HepG2 (cell line): ENCODE data around the gene SPAG9. TPM values are rescaled to one million over a fixed set of nuclear protein-coding genes. Genes with fewer than 3 reads are reported as not detected.

Experiments used
- ATF1 ChIP-seq: IDR thresholded peaks from 2 replicates; pipeline ENCODE4 v1.6.1; 2016; ENCODE audit warnings: mild to moderate bottlenecking, control low read depth
- DNMT3B ChIP-seq: conservative IDR thresholded peaks from 2 replicates; pipeline ENCODE4 v1.6.1; 2016; ENCODE audit warnings: missing biosample characterization, control low read depth
- ELF4 ChIP-seq: sonication (generic); formaldehyde crosslinking; IDR thresholded peaks from 2 replicates; pipeline ENCODE4 v1.5.0; 2020; ENCODE audit warnings: missing genetic modification reagents, mild to moderate bottlenecking, moderate library complexity, borderline replicate concordance
- ETV5 ChIP-seq: IDR thresholded peaks from 2 replicates; pipeline ENCODE4 v1.6.1; 2018; ENCODE audit warnings: missing biosample characterization, missing genetic modification reagents, inconsistent platforms, borderline replicate concordance
- GATA4 ChIP-seq: sonication (generic); IDR thresholded peaks from 2 replicates; pipeline ENCODE4 v1.6.1; 2016; ENCODE audit warnings: antibody characterized with exemption, low read depth, borderline replicate concordance
- KLF13 ChIP-seq: sonication (generic); formaldehyde crosslinking; IDR thresholded peaks from 2 replicates; pipeline ENCODE4 v1.4.0; 2020; ENCODE audit warnings: mild to moderate bottlenecking, missing genetic modification reagents
- MAFF ChIP-seq: IDR thresholded peaks from 2 replicates; pipeline ENCODE4 v1.6.1; 2011; ENCODE audit warnings: low read depth, low read length, improper control_type of control experiment
- NFATC3 ChIP-seq: sonication (generic); formaldehyde crosslinking; IDR thresholded peaks from 2 replicates; pipeline ENCODE4 v1.5.1; 2020; ENCODE audit warnings: mild to moderate bottlenecking, missing genetic modification reagents
- PCBP1 ChIP-seq: fragments of 200-400 bp; formaldehyde crosslinking; IDR thresholded peaks from 2 replicates; pipeline ENCODE4 v1.6.1; 2017; ENCODE audit warnings: mild to moderate bottlenecking, low read depth, low read length, borderline replicate concordance
- PPARG ChIP-seq: conservative IDR thresholded peaks from 2 replicates; pipeline ENCODE4 v1.6.1; 2016; ENCODE audit warnings: missing biosample characterization, missing genetic modification reagents
- SNRNP70 ChIP-seq: fragments of 200-400 bp; formaldehyde crosslinking; IDR thresholded peaks from 2 replicates; pipeline ENCODE4 v1.6.1; 2017; ENCODE audit warnings: mild to moderate bottlenecking, low read depth, low read length, moderate library complexity
- TOE1 ChIP-seq: sonication (generic); formaldehyde crosslinking; IDR thresholded peaks from 2 replicates; pipeline ENCODE4 v1.4.0; 2020; ENCODE audit warnings: mild to moderate bottlenecking, missing genetic modification reagents
- ZC3H4 ChIP-seq: sonication (generic); formaldehyde crosslinking; IDR thresholded peaks from 2 replicates; pipeline ENCODE4 v1.4.0; 2020; ENCODE audit warnings: missing genetic modification reagents, borderline replicate concordance
- ZFP90 ChIP-seq: sonication (generic); formaldehyde crosslinking; IDR thresholded peaks from 2 replicates; pipeline ENCODE4 v1.8.0; 2022; ENCODE audit warnings: missing genetic modification reagents, mild to moderate bottlenecking, inconsistent platforms, borderline replicate concordance
- ZNF207 ChIP-seq: fragments of 450-650 bp; IDR thresholded peaks from 2 replicates; pipeline ENCODE4 v1.6.1; 2016; ENCODE audit warnings: antibody characterized with exemption, borderline replicate concordance
- ZNF343 ChIP-seq: sonication (generic); formaldehyde crosslinking; IDR thresholded peaks from 2 replicates; pipeline ENCODE4 v1.4.0; 2020; ENCODE audit warnings: mild to moderate bottlenecking, missing genetic modification reagents
- ZNF350 ChIP-seq: sonication (generic); formaldehyde crosslinking; IDR thresholded peaks from 2 replicates; pipeline ENCODE4 v1.4.0; 2020; ENCODE audit warnings: mild to moderate bottlenecking, low read depth, missing genetic modification reagents, borderline replicate concordance
- ZNF552 ChIP-seq: sonication (generic); formaldehyde crosslinking; IDR thresholded peaks from 2 replicates; pipeline ENCODE4 v1.9.0; 2022; ENCODE audit warnings: missing genetic modification reagents, mild to moderate bottlenecking, borderline replicate concordance
- ZNF768 ChIP-seq: sonication (generic); formaldehyde crosslinking; IDR thresholded peaks from 2 replicates; pipeline ENCODE4 v1.4.0; 2020; ENCODE audit warnings: missing genetic modification reagents
- ZNF780A ChIP-seq: sonication (generic); formaldehyde crosslinking; IDR thresholded peaks from 2 replicates; pipeline ENCODE4 v1.8.0; 2022; ENCODE audit warnings: mild to moderate bottlenecking, missing genetic modification reagents, moderate library complexity
- ZSCAN30 ChIP-seq: sonication (generic); formaldehyde crosslinking; IDR thresholded peaks from 2 replicates; pipeline ENCODE4 v1.5.0; 2020; ENCODE audit warnings: mild to moderate bottlenecking, missing genetic modification reagents
- polyA plus RNA-seq, 8 experiments: library from polyadenylated mRNA; depleted of rRNA in 3 of 8; stranded (reverse) in 7 of 8; unstranded in 1 of 8; fragments of >200 nt; fragmentation: Illumina TruSeq in 4 of 8; extraction: Trizol in 4 of 8; gene quantifications; 2 replicates each; pipeline versions ENCODE4 v1.2.1 to v1.2.3, GENCODE V29; 2011 to 2016; ENCODE audit warnings: low read depth in 4 of 8, missing spikeins in 1 of 8, mixed read lengths in 1 of 8; ENCODE audit not compliant: insufficient read depth in 1 of 8
- total RNA-seq, 5 experiments: library from RNA; depleted of rRNA; stranded (reverse); fragments of >200 nt; fragmentation: Illumina TruSeq; extraction: Trizol; gene quantifications; 2 replicates each; pipeline ENCODE4 v1.2.3, GENCODE V29; 2016; ENCODE audit warnings: low read depth in 1 of 5
- TF ChIP-seq, protein P1 (sequence below): sonication (generic); formaldehyde crosslinking; IDR thresholded peaks from 2 replicates; pipeline ENCODE4 v1.5.1; 2020; ENCODE audit warnings: missing genetic modification reagents, mild to moderate bottlenecking, borderline replicate concordance
- TF ChIP-seq, protein P2 (sequence below): sonication (generic); formaldehyde crosslinking; IDR thresholded peaks from 2 replicates; pipeline ENCODE4 v1.5.0; 2020; ENCODE audit warnings: mild to moderate bottlenecking, missing genetic modification reagents, borderline replicate concordance
- TF ChIP-seq, protein P3 (sequence below): sonication (generic); formaldehyde crosslinking; IDR thresholded peaks from 2 replicates; pipeline ENCODE4 v1.5.0; 2020; ENCODE audit warnings: missing genetic modification reagents
- TF ChIP-seq, protein P4 (sequence below): sonication (generic); formaldehyde crosslinking; IDR thresholded peaks from 2 replicates; pipeline ENCODE4 v1.4.0; 2020; ENCODE audit warnings: missing genetic modification reagents

SPAG9 gene
- total and polyA plus RNA-seq, 2 of the 13 experiments (the other 11 are each of a cell fraction or from before 2014, with no cell fraction given), result 43.2 to 78.6 TPM

DNA sequence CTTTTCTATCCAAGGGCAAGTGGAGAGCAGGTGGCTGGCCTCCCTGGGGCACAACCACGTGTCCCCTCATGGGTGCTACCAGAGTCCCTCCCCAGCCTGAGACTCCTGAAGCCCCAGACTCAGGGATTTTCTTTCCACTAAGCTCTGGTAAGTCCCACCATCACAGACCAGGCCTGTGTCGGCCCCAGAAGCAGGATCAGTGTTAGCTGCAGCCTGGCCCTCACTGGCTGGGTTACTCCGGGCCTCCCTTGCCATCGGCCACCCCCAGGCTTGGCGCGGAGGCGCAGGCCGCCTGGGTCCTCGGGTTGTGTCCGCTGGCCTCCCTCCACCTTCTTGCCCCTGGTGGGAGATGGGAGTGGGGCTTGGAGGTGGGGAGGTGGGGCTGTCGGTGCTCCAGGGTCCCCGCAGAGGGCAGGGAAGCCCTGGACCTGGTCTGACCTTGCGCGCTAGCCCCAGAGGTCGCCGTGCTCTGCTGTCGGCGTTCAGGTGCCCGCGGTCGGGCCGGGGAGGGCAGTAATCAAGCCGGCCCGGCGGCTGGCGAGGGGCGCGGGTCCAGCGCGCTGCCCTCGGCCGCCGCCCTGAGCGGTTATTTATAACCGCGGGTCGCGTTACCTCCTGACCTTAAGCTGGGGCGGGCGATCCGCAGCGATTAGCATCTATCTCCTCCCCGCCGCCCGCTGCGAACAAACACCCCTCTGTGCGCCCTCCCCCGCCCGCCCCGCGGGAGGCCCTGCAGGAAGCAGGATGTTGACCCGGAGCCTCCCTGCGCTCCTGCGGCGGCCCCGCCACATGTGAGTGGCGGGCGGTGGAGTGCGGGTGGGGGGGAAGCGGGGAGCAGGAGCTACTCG lies 176.4 kb downstream of the SPAG9 start (continued):
- TF ChIP-seq, protein P1, sequence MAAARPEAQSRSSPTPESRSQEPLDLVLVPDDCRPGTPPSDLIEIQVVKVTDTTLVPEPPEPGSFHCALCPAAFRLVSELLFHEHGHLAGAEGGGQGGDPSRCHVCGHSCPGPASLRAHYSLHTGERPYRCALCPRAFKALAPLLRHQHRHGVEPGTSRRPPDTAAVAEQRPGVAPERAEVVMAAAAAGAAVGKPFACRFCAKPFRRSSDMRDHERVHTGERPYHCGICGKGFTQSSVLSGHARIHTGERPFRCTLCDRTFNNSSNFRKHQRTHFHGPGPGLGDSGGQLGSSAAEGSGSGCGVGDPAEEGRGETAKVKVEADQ (CRISPR knock-in tag), result peak; percentile 64; the same call in 1 of the 2 replicates
- TF ChIP-seq ZSCAN30 (CRISPR knock-in tag), result peak; percentile 94
- TF ChIP-seq, protein P2, sequence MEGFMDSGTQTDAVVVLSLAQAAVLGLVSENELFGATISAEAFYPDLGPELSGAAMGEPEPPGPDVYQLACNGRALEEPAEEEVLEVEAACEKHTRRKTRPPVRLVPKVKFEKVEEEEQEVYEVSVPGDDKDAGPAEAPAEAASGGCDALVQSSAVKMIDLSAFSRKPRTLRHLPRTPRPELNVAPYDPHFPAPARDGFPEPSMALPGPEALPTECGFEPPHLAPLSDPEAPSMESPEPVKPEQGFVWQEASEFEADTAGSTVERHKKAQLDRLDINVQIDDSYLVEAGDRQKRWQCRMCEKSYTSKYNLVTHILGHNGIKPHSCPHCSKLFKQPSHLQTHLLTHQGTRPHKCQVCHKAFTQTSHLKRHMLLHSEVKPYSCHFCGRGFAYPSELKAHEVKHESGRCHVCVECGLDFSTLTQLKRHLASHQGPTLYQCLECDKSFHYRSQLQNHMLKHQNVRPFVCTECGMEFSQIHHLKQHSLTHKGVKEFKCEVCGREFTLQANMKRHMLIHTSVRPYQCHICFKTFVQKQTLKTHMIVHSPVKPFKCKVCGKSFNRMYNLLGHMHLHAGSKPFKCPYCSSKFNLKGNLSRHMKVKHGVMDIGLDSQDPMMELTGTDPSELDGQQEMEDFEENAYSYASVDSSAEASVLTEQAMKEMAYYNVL (CRISPR knock-in tag), result peak; percentile 87; the same call in 1 of the 2 replicates
- peak; percentile 92 for TF ChIP-seq GATA4
- peak; percentile 40 for TF ChIP-seq TOE1 (CRISPR knock-in tag)
- TF ChIP-seq, protein P3, sequence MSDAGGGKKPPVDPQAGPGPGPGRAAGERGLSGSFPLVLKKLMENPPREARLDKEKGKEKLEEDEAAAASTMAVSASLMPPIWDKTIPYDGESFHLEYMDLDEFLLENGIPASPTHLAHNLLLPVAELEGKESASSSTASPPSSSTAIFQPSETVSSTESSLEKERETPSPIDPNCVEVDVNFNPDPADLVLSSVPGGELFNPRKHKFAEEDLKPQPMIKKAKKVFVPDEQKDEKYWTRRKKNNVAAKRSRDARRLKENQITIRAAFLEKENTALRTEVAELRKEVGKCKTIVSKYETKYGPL, result 0 out of 2 replicates have a peak, but pooled peaks have one; percentile 11
- peak; percentile 82 for TF ChIP-seq ZFP90 (CRISPR knock-in tag)
- TF ChIP-seq PCBP1, result peak; percentile 91
- TF ChIP-seq ETV5 (CRISPR knock-in tag), result peak; percentile 100
- no peak for TF ChIP-seq DNMT3B (CRISPR knock-in tag)
- TF ChIP-seq ZNF350 (CRISPR knock-in tag), result peak; percentile 80; the same call in 1 of the 2 replicates
- TF ChIP-seq KLF13 (CRISPR knock-in tag), result 0 out of 2 replicates have a peak, but pooled peaks have one; percentile 31
- peak; percentile 18; the same call in 1 of the 2 replicates for TF ChIP-seq ZNF552 (CRISPR knock-in tag)
- no peak for TF ChIP-seq ATF1 (CRISPR knock-in tag)
- peak; percentile 88 for TF ChIP-seq ZNF768 (CRISPR knock-in tag)
- peak; percentile 77; the same call in 1 of the 2 replicates for TF ChIP-seq ELF4
- TF ChIP-seq SNRNP70, result no peak
- peak; percentile 94; the same call in 1 of the 2 replicates for TF ChIP-seq ZC3H4 (CRISPR knock-in tag)
- TF ChIP-seq ZNF780A, result peak; percentile 88
- TF ChIP-seq ZNF207, result no peak
- peak; percentile 63 for TF ChIP-seq NFATC3
- peak; percentile 90 for TF ChIP-seq PPARG (CRISPR knock-in tag)
- no peak for TF ChIP-seq MAFF
- peak; percentile 96 for TF ChIP-seq ZNF343 (CRISPR knock-in tag)
- TF ChIP-seq, protein P4, sequence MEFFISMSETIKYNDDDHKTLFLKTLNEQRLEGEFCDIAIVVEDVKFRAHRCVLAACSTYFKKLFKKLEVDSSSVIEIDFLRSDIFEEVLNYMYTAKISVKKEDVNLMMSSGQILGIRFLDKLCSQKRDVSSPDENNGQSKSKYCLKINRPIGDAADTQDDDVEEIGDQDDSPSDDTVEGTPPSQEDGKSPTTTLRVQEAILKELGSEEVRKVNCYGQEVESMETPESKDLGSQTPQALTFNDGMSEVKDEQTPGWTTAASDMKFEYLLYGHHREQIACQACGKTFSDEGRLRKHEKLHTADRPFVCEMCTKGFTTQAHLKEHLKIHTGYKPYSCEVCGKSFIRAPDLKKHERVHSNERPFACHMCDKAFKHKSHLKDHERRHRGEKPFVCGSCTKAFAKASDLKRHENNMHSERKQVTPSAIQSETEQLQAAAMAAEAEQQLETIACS (CRISPR knock-in tag), result no peak; the same call in none of the 2 replicates
